GM21717 (cell line): Measurements from ENCODE around the gene FKBP3.
"Not testable (repeated sequence)": the region's sequence is repeated elsewhere in the genome, so short reads cannot be mapped to it uniquely, and the experiment has no call there.

Experiments used
- ATAC-seq: cut with Tn5 transposase; IDR thresholded peaks from one replicate; pipeline ENCODE4 v1.9.1; 2021; ENCODE audit warnings: mild to moderate bottlenecking, moderate library complexity; ENCODE audit not compliant: unreplicated experiment

Gene FKBP3

DNA sequence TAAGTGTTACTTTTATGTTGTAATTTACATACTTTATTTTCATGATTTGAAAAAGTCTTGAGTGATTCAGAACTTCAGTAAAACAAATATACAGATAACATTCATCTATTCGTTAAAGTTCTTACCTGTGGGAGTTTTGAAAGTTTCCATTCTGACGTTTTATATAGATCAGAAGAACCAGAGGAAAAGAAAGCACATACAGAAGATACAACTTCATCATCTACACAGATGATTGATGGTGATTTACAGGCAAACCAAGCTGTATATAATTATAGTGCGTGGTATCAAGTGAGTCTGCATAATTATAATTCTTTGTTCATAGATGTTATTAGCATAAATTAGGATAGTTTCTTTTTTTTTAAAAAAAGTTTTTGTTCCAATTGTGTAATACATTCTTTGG, 20.0 kb downstream of the FKBP3 start:
- no peak for ATAC-seq

DNA sequence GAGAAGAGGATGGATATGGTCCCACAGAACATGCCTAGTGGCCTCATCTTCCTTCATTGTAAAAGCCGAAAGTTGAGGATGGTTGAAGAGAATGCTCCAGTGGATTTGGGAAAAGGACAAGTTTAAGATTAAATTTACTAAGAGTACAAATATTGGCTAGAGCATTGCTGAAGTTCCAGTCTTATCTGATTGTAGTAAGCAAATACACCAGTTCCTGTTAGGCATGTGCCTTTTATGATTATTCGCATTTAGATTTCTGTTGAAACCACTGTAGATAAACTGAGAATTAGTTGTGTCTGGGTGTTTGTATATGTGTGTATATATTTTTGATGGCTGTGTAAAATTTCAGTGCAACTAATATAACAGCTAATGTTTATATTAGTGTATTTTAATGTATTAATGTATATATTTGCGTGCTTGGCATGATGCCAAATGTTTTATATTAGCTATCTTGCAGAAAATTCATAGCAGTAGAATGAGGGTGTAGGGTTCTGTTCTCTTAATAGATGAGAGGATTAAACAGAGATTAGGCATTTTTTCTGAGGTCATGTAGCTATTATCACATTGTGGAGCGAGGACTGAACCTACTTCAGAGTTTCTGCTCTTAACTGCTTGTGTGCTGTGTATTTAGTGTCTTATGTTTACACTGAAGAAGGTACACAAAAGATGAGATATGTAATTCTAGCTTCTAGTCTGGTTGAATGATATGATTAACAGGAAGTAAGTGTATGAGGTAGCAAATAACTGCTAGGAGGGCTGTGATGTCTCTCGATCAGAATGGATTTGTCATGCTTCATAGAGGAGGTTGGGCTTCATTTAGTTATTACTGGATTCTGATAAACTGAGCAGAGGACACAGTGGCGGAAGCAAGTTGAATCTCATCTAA, 21.1 kb downstream of the FKBP3 start:
- ATAC-seq: no peak

DNA sequence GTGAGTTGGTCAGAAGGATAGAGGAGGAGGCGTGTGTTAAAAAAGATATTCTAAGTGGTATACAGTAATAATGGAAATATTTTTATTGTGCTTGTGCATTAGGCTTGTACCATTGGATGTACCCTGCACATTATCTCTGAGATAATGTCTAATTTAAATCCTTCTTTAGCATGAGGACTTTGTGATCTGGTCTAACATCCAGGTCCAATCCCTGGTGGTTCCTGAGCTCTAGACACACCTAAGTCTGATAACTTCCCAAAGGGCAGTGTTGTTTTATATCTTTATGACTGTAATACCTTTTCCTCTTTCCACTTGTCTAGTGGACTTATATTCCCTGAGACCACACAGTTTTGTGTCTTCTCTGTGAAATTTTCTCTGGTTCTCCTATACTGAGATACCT, 29.7 kb downstream of the FKBP3 start:
- ATAC-seq: no peak

DNA sequence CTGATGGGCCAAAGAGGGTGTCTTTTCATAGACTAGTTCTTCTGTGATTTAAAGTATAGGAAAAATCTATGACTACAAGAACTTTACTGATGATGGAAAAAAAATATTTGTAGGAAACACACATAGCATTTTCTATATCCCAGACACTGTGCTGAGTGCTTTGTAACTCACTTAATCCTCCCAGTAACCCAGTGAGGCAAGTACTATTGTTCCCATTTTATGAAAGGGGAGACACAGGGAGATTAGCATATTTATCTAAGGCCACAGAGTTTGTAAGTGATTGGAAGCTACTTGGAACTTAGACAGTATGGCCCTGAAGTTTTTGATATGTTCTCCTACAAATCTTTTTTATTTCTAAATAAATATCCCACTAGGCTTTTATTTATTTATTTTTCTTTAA, 30.5 kb downstream of the FKBP3 start:
- no peak for ATAC-seq

DNA sequence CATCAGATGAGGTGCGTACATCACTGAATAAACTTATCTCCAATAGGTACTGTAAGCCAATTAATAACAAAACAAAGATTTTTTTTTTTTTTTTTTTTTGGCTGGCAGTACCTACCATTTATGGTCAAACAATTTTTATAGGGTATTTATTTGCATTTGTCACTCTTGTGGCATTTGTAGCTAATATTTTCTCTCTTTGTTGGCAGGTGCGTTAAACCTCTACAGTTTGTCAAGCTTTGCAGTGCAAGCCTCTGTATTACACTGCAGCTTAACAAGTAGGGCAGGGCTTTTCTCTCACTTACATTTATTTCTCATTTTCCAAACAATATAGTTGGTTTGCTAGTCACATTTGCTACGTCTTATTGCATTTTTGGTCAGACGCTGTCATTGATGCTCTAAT, 38.1 kb downstream of the FKBP3 start:
- no peak for ATAC-seq

DNA sequence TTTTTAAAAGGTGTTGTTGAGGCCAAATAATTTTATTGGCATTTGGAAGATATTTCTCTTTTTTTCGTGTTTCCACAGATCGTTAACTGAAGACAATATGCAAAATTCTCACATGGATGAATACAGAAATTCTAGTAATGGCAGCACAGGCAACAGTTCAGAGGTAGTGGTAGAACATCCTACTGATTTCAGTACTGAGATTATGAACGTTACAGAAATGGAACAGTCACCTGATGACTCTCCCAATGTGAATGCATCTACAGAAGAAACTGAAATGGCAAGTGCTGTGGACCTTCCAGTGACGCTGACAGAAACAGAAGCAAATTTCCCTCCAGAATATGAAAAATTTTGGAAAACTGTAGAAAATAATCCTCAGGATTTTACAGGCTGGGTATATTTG, 39.1 kb downstream of the FKBP3 start:
- no peak for ATAC-seq

DNA sequence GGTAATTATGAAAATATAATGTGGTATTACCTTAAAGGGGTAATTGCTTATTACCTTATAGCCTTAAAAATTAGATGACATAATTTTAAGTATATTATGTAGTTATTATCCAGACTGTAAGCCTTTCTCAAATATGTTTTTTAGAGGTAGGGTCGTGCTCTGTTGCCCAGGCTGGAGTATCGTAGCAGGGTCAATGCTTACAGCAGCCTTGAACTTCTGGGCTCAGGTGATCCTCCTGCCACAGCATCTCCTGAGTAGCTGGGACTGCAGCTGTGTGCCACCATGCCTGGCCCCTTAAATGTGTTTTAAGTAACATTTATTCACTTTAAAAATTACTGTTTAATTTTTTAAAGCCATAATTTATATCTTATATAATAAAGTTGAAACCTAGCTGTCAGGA, 40.0 kb downstream of the FKBP3 start:
- ATAC-seq: no peak

DNA sequence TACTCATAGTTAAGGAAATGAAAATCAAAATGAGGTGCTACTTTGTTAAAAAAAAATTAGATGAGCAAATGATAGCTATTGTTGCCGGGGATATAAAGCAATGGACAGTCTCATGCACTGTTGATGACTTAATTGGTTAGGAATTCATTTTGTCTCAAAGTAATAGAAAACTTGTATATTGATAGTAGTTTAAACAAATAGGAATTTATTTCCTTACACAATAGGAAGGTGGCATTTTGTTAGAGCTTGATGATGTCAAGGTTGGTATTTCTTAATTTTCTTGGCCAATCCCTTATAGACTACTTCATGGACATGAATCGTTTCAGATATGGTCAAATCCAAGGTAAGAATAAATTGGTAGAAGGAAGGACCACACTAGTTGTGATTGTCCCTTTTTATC, 42.6 kb downstream of the FKBP3 start:
- no peak for ATAC-seq

DNA sequence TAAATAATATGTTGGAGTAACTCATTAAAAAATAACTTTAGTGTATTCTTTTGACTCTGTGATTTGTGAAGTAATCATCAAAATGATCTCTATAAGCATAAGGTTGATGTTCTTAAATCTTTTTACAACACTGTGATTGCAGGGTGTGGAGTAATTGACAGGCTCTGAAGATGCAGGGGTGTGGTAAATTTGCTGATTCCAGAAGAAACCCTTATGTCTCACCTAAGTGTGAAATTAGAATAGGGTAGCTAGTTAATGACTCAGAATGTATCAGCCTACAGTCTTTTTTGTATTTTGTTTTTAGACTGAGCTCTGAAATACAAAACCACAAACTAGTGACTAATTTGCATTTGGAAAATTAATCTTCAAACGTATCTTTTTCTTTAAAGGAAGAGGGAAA, 44.5 kb downstream of the FKBP3 start:
- ATAC-seq: peak; percentile 81

DNA sequence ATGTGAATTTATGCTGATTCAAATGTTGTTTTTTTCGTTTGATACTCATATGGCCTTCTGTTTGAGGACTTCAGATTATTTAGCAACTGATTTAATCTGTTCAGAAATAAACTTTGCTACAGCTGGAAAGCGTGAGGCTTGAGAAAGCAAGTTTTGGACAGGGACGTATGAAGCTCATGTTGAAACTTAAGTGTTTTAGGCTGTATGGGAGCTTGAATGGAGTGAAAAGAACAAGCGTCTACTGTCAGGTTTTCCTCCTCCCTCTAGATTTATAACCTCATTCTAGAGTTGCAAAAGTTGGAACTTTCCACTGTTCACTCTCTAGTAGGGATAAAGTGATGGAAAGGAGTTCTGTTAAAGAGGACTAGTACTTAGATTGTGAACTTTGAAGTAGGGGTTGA, 49.3 kb downstream of the FKBP3 start:
- ATAC-seq: no peak

DNA sequence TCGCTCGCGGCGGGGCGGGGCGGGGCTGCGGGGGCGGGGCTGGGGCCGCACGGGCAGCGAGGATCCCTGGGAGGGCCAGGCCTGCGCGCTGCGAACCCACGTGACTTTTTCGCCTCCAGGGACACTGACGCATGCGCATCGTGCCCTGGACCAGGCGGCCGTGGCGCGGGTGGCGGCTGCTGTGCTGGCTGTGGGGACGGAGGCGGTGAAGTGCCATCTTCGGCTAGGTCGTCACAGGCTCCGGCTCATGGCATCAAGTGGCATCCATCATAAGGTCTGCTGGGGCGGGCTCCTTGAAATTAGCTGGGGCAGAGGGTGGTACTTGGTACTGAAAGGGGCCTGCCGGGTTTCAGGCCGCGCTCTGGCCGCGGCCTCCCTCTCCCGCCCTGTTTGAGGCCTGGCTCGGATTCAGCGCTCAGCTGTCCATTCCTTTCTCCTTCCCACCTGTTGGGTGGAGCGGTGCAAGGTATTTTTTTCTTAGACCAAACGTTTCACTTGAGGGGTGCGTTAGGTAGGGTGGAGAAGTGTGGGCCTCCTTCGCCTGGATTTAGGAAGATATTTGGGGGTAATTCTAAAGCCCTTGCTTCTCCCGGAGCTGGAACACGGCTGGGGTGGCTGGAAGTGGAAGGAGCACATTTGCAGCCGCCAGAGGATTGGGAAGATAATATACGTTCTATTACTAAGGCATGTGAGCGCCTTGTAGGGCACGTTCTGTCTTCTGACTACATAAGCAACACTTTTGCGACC, 50.1 kb downstream of the FKBP3 start, which contains the start of gene PRPF39:
TSS of gene PRPF39 (plus strand) at position 141 of the 747 bp plus-strand sequence. CDS start 11,124 bp downstream, outside the sequence.
- peak; percentile 90 for ATAC-seq

DNA sequence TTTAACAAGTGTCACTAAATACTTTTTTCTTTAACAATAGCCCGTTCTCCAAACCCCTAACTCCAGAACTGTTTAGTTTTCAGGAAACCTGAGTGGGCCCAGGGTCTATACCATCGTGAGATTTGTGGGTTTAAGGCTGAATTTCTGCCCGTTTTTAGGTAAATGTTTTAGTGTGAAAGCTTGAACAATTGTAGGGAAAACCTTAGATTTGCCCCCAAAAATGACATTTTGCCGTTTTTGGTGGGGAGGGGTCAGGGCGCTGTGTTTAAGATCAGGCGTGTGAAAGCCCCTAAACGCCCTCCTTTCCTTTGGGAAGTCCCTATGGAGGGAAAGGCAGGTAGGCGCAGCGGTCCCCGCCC, 50.7 kb downstream of the FKBP3 start:
- no peak for ATAC-seq

DNA sequence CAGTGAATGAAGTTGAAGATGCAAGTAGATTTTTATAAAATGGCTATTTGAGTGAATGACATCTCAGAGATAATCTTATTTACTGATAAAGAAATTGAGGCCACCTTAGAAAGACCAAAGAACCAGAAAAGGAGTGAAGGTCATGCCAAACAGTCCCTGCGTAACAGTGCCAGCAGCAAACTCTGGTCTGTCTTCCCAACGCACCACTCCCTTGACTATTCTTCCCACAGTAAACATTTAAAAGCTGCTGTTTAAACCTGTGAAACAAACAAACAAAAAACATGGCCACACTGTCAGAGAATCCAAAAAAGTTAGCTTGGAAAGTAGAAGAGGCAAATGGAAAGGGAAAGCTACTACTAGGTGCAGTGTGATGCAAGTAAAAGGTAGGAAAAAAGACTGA, 51.9 kb downstream of the FKBP3 start:
- no peak for ATAC-seq

DNA sequence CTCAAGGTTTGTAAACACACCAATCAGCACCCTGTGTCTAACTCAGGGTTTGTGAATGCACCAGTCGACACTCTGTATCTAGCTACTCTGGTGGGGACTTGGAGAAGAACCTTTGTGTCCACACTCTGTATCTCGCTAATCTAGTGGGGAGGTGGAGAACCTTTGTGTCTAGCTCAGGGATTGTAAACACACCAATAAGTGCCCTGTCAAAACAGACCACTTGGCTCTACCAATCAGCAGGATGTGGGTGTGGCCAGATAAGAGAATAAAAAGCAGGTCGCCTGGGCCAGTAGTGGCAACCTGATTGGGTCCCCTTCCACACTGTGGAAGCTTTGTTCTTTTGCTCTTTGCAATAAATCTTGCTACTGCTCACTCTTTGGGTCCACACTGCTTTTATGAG, 53.2 kb downstream of the FKBP3 start:
- ATAC-seq: not testable (repeated sequence)

DNA sequence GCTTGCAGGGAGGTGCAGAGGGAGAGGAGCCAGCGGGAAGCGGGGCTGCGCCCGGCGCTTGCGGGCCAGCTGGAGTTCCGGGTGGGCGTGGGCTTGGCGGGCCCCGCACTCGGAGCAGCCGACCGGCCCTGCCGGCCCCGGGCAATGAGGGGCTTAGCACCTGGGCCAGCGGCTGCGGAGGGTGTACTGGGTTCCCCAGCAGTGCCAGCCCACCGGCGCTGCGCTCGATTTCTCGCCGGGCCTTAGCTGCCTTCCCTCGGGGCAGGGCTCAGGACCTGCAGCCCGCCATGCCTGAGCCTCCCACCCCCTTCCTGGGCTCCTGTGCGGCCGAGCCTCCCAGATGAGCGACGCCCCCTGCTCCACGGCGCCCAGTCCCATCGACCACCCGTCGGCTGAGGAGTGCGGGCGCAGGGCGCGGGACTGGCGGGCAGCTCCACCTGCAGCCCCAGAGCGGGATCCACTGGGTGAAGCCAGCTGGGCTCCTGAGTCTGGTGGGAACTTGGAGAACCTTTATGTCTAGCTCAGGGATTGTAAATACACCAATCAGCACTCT, 53.8 kb downstream of the FKBP3 start:
- ATAC-seq: not testable (repeated sequence)

DNA sequence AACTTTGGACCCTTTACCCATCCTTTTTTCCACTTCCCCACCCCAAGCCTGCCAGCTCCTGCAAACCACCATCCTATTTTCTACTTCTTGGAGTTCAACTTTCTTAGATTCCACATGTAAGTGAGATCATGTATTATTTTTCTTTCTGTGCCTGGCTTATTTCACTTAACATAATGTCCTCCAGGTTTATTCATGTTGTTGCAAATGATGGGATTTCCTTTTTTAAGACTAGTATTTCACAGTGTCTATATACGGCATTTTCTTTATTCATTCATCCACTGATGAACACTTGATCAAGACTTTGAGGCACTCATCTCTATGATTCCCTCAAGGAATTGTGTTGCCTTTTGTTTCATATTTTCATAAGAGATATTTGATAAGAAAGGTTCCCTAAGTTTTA, 56.0 kb downstream of the FKBP3 start:
- no peak for ATAC-seq

DNA sequence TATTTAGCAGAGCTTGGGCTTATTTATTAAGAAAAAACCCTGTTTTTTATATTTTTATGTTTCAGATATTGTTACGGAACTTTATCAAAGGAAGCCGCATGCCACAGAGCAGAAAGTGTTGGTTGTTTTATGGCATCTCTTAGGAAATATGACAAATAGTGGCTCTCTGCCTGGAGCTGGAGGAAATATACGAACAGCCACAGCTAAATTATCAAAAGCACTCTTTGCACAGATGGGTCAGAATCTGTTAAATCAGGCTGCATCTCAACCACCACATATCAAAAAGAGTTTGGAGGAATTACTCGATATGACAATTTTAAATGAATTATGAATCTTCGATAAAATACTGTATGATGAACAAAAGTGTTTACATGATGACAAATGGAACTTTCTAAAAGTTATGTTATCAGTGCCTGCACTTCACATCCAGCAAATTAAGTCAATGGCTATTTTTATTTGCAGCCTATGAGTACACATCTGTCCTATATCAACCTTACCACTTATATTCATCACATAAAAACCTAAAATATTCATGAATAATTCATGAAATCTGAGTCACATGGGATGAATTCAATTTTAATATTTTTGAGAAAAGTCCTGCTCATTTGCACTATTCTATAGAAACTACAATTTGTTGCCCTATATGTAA, 60.9 kb downstream of the FKBP3 start:
- ATAC-seq: no peak

DNA sequence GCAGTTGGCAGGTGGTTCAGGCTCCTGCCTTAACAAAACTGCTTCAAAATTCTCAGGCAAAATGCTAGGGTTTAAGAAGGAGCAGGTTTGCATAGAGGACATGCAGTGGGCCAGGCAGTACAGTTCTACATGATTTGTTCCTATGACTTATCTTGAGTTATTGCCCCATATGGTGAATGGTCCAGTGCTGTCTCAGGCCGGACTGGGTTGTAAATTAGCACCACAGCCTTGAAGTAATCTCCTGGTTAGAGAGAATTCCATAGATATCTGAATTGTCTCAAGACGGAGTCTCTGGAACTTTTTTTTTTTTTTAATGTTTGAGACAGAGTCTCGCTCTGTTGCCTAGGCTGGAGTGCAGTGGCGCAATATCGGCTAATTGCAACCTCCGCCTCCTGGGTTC, 62.2 kb downstream of the FKBP3 start:
- ATAC-seq: no peak

DNA sequence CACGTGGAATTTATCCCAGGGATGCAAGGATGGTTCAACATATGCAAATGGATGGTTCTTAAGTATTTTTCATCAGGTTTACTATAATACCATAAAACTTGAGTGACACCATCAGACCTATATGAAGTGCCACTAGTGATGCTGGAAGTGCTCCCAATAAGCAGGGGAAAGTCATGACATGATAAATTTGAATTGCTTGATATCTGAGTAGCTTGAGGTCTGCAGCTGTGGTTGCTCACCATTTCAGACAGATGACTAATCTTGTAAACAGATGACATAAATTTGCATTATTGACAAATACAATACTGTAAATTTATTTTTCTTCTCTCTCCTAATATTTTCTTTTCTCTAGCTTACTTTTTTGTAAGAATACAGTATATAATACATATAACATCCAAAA, 64.1 kb downstream of the FKBP3 start:
- ATAC-seq: no peak

DNA sequence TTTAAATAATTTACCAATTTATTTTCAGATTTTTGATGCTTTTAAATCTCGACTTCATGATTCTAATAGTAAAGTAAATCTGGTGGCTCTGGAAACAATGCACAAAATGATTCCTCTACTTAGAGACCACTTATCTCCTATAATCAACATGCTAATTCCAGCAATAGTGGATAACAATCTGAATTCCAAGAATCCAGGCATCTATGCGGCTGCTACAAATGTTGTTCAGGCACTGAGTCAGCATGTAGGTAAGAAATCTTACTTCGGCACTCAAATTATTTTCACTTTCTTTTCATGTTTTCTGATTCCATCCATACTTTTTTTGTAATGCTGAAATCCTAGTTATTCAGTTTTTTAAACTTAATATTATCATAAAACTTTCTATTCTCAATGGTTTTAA, 65.9 kb downstream of the FKBP3 start:
- no peak for ATAC-seq

DNA sequence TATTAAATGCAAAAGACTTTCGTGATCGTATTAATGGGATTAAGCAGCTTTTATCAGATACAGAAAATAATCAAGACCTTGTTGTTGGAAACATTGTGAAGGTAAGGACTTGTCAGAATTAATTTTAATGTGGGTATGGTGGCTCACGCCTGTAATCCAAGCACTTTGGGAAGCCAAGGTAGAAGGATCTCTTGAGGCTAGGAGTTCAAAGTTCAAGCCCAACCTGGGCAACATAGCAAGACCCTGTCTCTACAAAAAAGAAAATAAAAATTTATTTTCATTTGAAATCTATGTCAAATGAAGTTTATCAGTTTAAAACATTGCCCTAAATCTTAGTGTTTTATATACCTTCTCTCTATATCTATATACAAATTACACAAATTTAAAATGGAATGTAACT, 67.6 kb downstream of the FKBP3 start:
- ATAC-seq: no peak
